Activated gamma-delta T cell treated with Interleukin-2 at 50 U/mL for 16 hours (primary cell): ENCODE data around the gene TMEM69.
"Not testable (repeated sequence)": the region's sequence is repeated elsewhere in the genome, so short reads cannot be mapped to it uniquely, and the experiment has no call there.

Experiments used
- DNase-seq: peaks from one replicate; pipeline ENCODE4 v3.0.0-alpha.2; 2020

TMEM69 gene

DNA sequence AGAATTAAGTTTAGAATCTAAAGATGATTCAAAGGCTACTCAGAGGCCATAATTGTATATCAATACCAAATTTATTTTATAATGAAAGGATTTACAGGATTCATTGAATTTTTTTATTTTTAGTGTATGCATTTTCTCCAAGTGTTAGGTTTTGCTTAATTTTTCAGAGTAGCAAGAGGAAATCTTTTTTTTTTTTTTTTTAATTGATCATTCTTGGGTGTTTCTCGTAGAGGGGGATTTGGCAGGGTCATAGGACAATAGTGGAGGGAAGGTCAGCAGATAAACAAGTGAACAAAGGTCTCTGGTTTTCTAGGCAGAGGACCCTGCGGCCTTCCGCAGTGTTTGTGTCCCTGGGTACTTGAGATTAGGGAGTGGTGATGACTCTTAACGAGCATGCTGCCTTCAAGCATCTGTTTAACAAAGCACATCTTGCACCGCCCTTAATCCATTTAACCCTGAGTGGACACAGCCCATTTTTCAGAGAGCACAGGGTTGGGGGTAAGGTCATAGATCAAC is 51.7 kb downstream of the TMEM69 start:
- not testable (repeated sequence) for DNase-seq
